Measurements from ENCODE around the gene CHST8.

CHST8 gene

GRCh38 chr19:33714149-33714548 lies 92.4 kb downstream of the CHST8 start:
- DNase-seq (ENCODE audit: low read depth in 2 of 2), result no peak

DNA sequence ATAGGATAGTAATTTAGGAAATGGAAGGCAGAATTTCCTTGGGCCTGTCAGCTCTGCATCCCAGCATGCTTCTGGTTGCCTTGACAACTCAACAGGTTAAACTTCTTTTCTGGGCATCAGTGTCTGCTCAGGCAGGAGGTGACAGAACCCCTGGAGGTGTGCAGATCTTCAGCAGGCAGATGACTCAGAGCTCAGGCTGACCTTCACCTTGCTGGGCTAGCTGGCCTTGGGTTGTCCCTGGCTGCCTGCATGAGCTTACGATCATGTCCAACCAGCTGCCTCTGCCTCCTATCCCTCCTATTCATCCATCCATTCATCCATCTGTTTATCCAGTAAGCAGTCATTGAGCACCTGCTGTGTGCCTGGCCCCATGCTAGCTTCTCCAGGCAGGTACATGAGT lies 93.7 kb downstream of the CHST8 start:
- no peak for DNase-seq (ENCODE audit: low read depth in 2 of 2)

- no peak for DNase-seq (ENCODE audit: low read depth in 2 of 2)
Measured at GRCh38 chr19:33717878-33718277, 96.1 kb downstream of the CHST8 start.

GRCh38 chr19:33718651-33719254 lies 97.0 kb downstream of the CHST8 start:
- DNase-seq (ENCODE audit: low read depth in 2 of 2), result no peak

- DNase-seq (ENCODE audit: low read depth in 2 of 2), result no peak
Measured at GRCh38 chr19:33719366-33720154, 97.8 kb downstream of the CHST8 start.

- DNase-seq (ENCODE audit: low read depth in 2 of 2), result no peak
Measured at GRCh38 chr19:33720155-33720493, 98.4 kb downstream of the CHST8 start.

GRCh38 chr19:33720691-33721682 lies 99.2 kb downstream of the CHST8 start:
- no peak for DNase-seq (ENCODE audit: low read depth in 2 of 2)

GRCh38 chr19:33721735-33722297 lies 100.1 kb downstream of the CHST8 start:
- no peak for DNase-seq (ENCODE audit: low read depth in 2 of 2)

GRCh38 chr19:33722456-33723239 lies 100.9 kb downstream of the CHST8 start:
- DNase-seq (ENCODE audit: low read depth in 2 of 2), result no peak

DNA sequence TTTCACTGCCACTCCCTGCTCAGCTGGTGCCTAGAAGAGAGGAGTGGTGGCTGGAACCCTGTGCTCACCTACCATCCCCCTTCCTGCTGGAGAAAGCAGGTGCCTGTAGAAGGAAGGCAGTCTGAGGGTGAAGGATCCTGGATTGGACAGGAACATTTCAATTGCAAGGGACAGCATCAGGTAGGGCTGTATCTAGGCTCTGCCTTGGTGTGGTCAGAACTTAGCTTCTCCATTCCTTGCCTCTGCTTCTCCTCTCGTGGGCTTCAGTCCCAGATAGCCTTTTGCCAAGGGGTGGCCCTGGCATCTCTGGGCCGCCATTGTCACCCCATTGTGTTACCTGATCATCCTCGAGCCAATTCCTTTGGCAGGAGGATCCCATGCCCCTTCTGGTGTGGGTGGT lies 101.8 kb downstream of the CHST8 start:
- DNase-seq (ENCODE audit: low read depth in 2 of 2), result no peak

- DNase-seq (ENCODE audit: low read depth in 2 of 2), result no peak
Measured at GRCh38 chr19:33724021-33724720, 102.4 kb downstream of the CHST8 start.

DNA sequence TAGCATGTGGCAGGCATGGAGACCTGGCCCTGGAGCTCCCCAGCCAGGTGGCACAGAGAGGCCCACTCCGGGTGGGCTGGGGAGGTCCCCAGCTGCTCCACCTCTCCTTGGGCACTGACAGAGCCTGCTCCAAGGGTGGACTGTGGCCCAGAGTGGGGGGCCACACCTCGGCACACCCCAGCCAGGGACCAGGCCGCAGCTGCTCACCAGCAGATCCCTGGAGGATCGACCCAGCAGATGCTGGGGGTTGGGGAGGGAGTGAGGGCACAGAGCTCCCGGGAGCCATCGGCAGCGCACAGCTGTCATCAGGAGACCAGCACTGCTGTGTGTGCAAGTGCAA lies 102.9 kb downstream of the CHST8 start:
- DNase-seq (ENCODE audit: low read depth in 2 of 2), result no peak

GRCh38 chr19:33725567-33725966 lies 103.8 kb downstream of the CHST8 start:
- no peak for DNase-seq (ENCODE audit: low read depth in 2 of 2)

GRCh38 chr19:33726756-33727155 lies 105.0 kb downstream of the CHST8 start:
- DNase-seq (ENCODE audit: low read depth in 2 of 2), result no peak

- no peak for DNase-seq (ENCODE audit: low read depth in 2 of 2)
Measured at GRCh38 chr19:33727331-33727998, 105.7 kb downstream of the CHST8 start.

GRCh38 chr19:33728141-33728540 lies 106.4 kb downstream of the CHST8 start:
- DNase-seq (ENCODE audit: low read depth in 2 of 2), result no peak

DNA sequence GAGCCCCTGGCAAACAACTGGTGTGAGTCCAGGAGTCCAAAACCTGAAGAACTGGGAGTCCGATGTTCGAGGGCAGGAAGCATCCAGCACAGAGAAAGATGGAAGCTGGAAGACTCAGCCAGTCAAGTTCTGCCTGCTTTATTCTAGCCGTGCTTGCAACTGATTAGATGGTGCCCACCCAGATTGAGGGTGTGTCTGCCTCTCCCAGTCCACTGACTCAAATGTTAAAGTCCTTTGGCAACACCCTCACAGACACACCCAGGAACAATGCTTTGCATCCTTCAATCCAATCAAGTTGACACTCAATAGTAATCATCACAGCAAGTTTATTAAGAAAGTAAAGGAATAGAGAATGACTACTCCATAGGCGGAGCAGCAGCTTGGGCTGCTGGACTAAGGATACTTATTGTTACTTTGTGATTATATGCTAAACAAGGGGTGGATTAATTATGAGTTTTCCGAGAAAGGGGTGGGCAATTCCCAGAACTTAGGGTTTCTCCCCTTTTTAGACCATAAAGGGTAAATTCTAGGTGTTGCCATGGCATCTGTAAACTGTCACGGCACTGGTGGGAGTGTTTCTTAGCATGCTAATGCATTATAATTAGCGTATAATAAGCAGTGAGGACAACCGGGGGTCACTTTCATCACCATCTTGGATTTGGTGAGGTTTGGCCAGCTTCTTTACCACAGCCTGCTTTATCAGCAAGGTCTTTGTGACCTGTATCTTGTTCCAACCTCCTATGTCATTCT lies 109.3 kb downstream of the CHST8 start:
- DNase-seq (ENCODE audit: low read depth in 2 of 2), result no peak

DNA sequence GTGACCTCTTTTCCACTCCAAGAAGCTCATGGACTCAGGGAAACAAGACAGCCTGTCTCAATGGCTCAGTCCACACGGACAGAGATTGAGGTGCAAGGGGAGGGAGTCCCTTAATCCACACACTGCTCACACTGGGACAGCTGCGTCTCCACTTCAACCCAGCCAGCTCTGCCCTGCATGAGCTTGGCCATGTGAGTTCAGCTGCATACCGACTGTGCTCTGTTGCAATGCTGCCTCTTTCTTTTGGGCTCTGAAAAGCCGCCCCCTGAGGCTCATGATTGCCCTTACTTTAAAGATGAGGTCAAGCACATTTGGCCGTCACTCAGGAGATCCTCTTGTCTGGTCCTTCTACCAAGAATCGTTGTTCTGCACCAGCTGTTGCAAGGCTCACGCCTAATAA lies 110.1 kb downstream of the CHST8 start:
- DNase-seq (ENCODE audit: low read depth in 2 of 2), result no peak

- no peak for DNase-seq (ENCODE audit: low read depth in 2 of 2)
Measured at GRCh38 chr19:33734913-33735312, 113.2 kb downstream of the CHST8 start.

GRCh38 chr19:33736158-33736557 lies 114.4 kb downstream of the CHST8 start:
- no peak for DNase-seq (ENCODE audit: low read depth in 2 of 2)

Measured in stimulated activated CD8-positive, alpha-beta memory T cell treated with anti-CD3 and anti-CD28 coated beads, Interleukin-15, amount 100 ng/mL, for 48 hours (primary cell).